Neural progenitor cell (in vitro differentiated cells): ENCODE measurements around the gene GAS6. TPM values are rescaled to one million over a fixed set of nuclear protein-coding genes. Genes with fewer than 3 reads are reported as not detected.

ENCODE experiments used
- DNase-seq: peaks from one replicate; pipeline ENCODE4 v3.0.0-alpha.2; 2016; ENCODE audit warnings: low spot score
- H2AFZ ChIP-seq: fragments of 200-600 bp; sonication (generic); replicated peaks from 2 replicates; pipeline ENCODE4 v1.6.1; 2016; ENCODE audit warnings: antibody characterized with exemption
- H3F3A ChIP-seq: fragments of 200-600 bp; sonication (generic); 2 replicates; pipeline ENCODE4 v1.6.1; 2016; ENCODE audit warnings: antibody characterized with exemption, low read depth
- H3K27ac ChIP-seq: fragments of 200-600 bp; sonication (generic); 2 replicates; pipeline ENCODE4 v1.5.1; 2016; ENCODE audit warnings: mild to moderate bottlenecking
- H3K27me3 ChIP-seq: fragments of 200-600 bp; sonication (generic); 2 replicates; pipeline ENCODE4 v1.6.1; 2016; ENCODE audit warnings: mild to moderate bottlenecking, moderate library complexity
- H3K36me3 ChIP-seq: fragments of 200-600 bp; sonication (generic); 2 replicates; pipeline ENCODE4 v1.5.1; 2016
- H3K4me1 ChIP-seq: fragments of 200-600 bp; sonication (generic); 2 replicates; pipeline ENCODE4 v1.6.1; 2016; ENCODE audit warnings: mixed run types
- H3K4me2 ChIP-seq: fragments of 200-600 bp; sonication (generic); 2 replicates; pipeline ENCODE4 v1.6.1; 2016
- H3K4me3 ChIP-seq: fragments of 200-600 bp; sonication (generic); 2 replicates; pipeline ENCODE4 v1.5.1; 2016
- H3K79me2 ChIP-seq: fragments of 200-600 bp; sonication (generic); 2 replicates; pipeline ENCODE4 v1.6.1; 2016; ENCODE audit warnings: low read depth
- H3K9ac ChIP-seq: fragments of 200-600 bp; sonication (generic); 2 replicates; pipeline ENCODE4 v1.6.1; 2016
- H3K9me3 ChIP-seq: fragments of 200-600 bp; sonication (generic); 2 replicates; pipeline ENCODE4 v1.5.1; 2016; ENCODE audit warnings: low read depth
- H4K20me1 ChIP-seq: fragments of 200-600 bp; sonication (generic); 2 replicates; pipeline ENCODE4 v1.6.1; 2016; ENCODE audit warnings: low read depth
- H3K27ac Mint-ChIP-seq: 3 replicates; pipeline ENCODE4 v1.8.0; 2021; ENCODE audit warnings: mixed read lengths
- H3K27me3 Mint-ChIP-seq: 2 replicates; pipeline ENCODE4 v1.8.0; 2022; ENCODE audit warnings: low read depth, mild to moderate bottlenecking, inconsistent platforms, moderate library complexity, mixed read lengths; ENCODE audit not compliant: insufficient read depth
- H3K36me3 Mint-ChIP-seq: 3 replicates; pipeline ENCODE4 v1.8.0; 2021; ENCODE audit warnings: mixed read lengths
- H3K4me1 Mint-ChIP-seq: 3 replicates; pipeline ENCODE4 v1.8.0; 2021; ENCODE audit warnings: mixed read lengths
- H3K4me3 Mint-ChIP-seq: 3 replicates; pipeline ENCODE4 v1.8.0; 2021; ENCODE audit warnings: mild to moderate bottlenecking, moderate library complexity, mixed read lengths
- H3K9me3 Mint-ChIP-seq: 3 replicates; pipeline ENCODE4 v1.8.0; 2020; ENCODE audit warnings: mixed read lengths
- CTCF ChIP-seq: fragments of 200-600 bp; sonication (generic); IDR thresholded peaks from 2 replicates; pipeline ENCODE4 v1.5.1; 2017; ENCODE audit warnings: antibody characterized with exemption, mild to moderate bottlenecking
- EZH2 ChIP-seq: fragments of 200-600 bp; sonication (generic); IDR thresholded peaks from 2 replicates; pipeline ENCODE4 v1.6.1; 2017; ENCODE audit warnings: antibody characterized with exemption, mild to moderate bottlenecking, moderate library complexity
- EZH2phosphoT487 ChIP-seq: fragments of 200-600 bp; sonication (generic); IDR thresholded peaks from 2 replicates; pipeline ENCODE4 v1.6.1; 2017; ENCODE audit warnings: antibody characterized with exemption
- total RNA-seq: library from RNA; depleted of rRNA; stranded (reverse); fragments of >200 nt; gene quantifications from 2 replicates; pipeline ENCODE4 v1.2.3, GENCODE V29; 2015; ENCODE audit warnings: low replicate concordance

The GAS6 gene
- total RNA-seq, 1 donor from 2014 or later = 12.8 TPM

- Histone ChIP-seq H3K27ac (no peak overlapping the region), H2AFZ (no peak overlapping the region), H3F3A (no peaks in the 10 kb centered on the region), H3K9ac (no peak overlapping the region), H4K20me1 (peaks cover 6% of the 10 kb centered on the region), H3K36me3 (no peaks in the 10 kb centered on the region), H3K79me2 (no peaks in the 10 kb centered on the region), H3K4me1 (no peaks in the 10 kb centered on the region), H3K4me2 (no peak overlapping the region), H3K9me3 (no peaks in the 10 kb centered on the region), H3K27me3 (no peaks in the 10 kb centered on the region), H3K4me3 (no peak overlapping the region)
- H3K27me3 Mint-ChIP-seq = no peaks in the 10 kb centered on the region
- no peak for DNase-seq
- TF ChIP-seq EZH2phosphoT487 (no peak), EZH2 (no peak), CTCF (no peak)
- no peak overlapping the region for H3K27ac Mint-ChIP-seq
- H3K4me1 Mint-ChIP-seq = no peaks in the 10 kb centered on the region
- H3K9me3 Mint-ChIP-seq = no peaks in the 10 kb centered on the region
- no peaks in the 10 kb centered on the region for H3K36me3 Mint-ChIP-seq
- no peak overlapping the region for H3K4me3 Mint-ChIP-seq
Observed at GRCh38 chr13:113770937-113771336, 92.9 kb downstream of the GAS6 start.

Other genes with a start within 250 kb of the GAS6 start
- not detected in 2 replicates for gene ATP4B, start 205.9 kb downstream of the GAS6 start, total RNA-seq
- 0.40 TPM in 1 of 2 replicates, not detected in the other for gene GRK1, start 196.9 kb downstream of the GAS6 start, total RNA-seq
- gene TMEM255B, start 104.8 kb downstream of the GAS6 start, total RNA-seq = 0.26 and 1.8 TPM in 2 replicates
- not detected in 2 replicates for gene C13orf46, start 110.0 kb upstream of the GAS6 start, total RNA-seq